Measurements from ENCODE around the gene BANK1. TPM values are rescaled to one million over a fixed set of nuclear protein-coding genes. Genes with fewer than 3 reads are reported as not detected.
"Not testable (repeated sequence)": the region's sequence is repeated elsewhere in the genome, so short reads cannot be mapped to it uniquely, and the experiment has no call there.

BANK1 gene
- total and polyA plus RNA-seq, 2 of the 8 experiments (the other 6 are each of a cell fraction or from before 2014, with no cell fraction given): 0.59 to 0.93 TPM

DNA sequence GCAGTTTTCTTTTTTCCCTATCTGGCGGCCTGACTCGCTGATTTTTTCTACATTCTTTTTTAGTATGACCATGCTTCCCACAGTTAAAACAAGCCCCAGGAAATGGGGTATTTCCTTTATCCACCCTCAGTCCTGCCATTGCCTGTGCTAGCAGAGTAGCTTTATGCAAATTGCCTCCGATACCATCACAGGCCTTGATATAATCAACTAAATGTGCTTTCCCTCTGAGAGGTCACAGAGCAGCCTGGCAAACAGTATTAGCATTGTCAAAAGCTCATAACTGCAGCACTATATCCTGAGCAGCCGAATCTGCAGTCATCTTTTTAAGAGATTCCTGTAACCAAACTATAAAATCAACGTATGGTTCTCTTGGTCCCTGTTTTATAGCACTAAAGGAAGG is 115.0 kb downstream of the BANK1 start:
- H3K18ac ChIP-seq (ENCODE audit: extremely low read depth, low read length); H3K4me3 ChIP-seq (ENCODE audit: extremely low read depth in 1 of 4, insufficient read depth in 2 of 4, low read depth in 3 of 4, low read length in 4 of 4); H2BK20ac ChIP-seq (ENCODE audit: low read length); H4K8ac ChIP-seq (ENCODE audit: extremely low read depth, insufficient read depth, low read length); H4K5ac ChIP-seq (ENCODE audit: insufficient read length, low read depth, low read length); H2AFZ ChIP-seq (ENCODE audit: low read length); H3K4me2 ChIP-seq (ENCODE audit: insufficient read depth in 1 of 2, low read depth in 2 of 2, low read length in 2 of 2); H3K4me1 ChIP-seq (replicated peaks in 1 of 4; ENCODE audit: control insufficient read depth in 3 of 4, insufficient read depth in 4 of 4, low read length in 3 of 4); H3K79me2 ChIP-seq (ENCODE audit: control insufficient read depth in 1 of 2, insufficient read depth in 2 of 2, low read length in 2 of 2); H3K4ac ChIP-seq (replicated peaks; ENCODE audit: insufficient read length, low read depth, low read length); H3K23ac ChIP-seq (ENCODE audit: insufficient read length); H2BK15ac ChIP-seq (ENCODE audit: low read length); DNase-seq (ENCODE audit: low read depth in 1 of 2, low spot score in 2 of 2); H3K79me1 ChIP-seq (ENCODE audit: low read depth, low read length); H3K9ac ChIP-seq (replicated peaks in 1 of 4; ENCODE audit: extremely low read depth in 1 of 4, low read depth in 3 of 4, low read length in 3 of 4); POLR2A ChIA-PET (ENCODE audit: partially characterized antibody); H4K91ac ChIP-seq (replicated peaks; ENCODE audit: insufficient read length, low read length); H3K9me3 ChIP-seq (ENCODE audit: insufficient read depth in 2 of 2, low read depth in 1 of 2, low read length in 1 of 2); H2AK5ac ChIP-seq (ENCODE audit: low read depth, low read length); H3K36me3 ChIP-seq (ENCODE audit: control insufficient read depth in 2 of 4, insufficient read depth in 4 of 4, low read length in 3 of 4); H2BK12ac ChIP-seq (ENCODE audit: low read depth, low read length); H3K27me3 ChIP-seq (replicated peaks in 1 of 4; ENCODE audit: control insufficient read depth in 3 of 4, extremely low read depth in 1 of 4, insufficient read depth in 3 of 4, low read length in 3 of 4); H4K20me1 ChIP-seq (replicated peaks in 1 of 2; ENCODE audit: control insufficient read depth in 1 of 2, insufficient read depth in 2 of 2, low read length in 2 of 2); H2BK120ac ChIP-seq (replicated peaks; ENCODE audit: low read depth, low read length); H3K23me2 ChIP-seq (ENCODE audit: low read depth, low read length); H2BK5ac ChIP-seq (ENCODE audit: low read depth, low read length); CTCF ChIA-PET (ENCODE audit: partially characterized antibody); H3K56ac ChIP-seq (replicated peaks; ENCODE audit: insufficient read length, low read depth, low read length); H3K27ac ChIP-seq (ENCODE audit: low read depth, low read length); H3K14ac ChIP-seq (ENCODE audit: insufficient read length); FAIRE-seq: not testable (repeated sequence)
- WGBS, 2 experiments (ENCODE audit: extremely low coverage in 1 of 2, insufficient coverage in 1 of 2, insufficient read length in 1 of 2, insufficient replicate concordance in 2 of 2, low coverage in 1 of 2, low lambda C conversion rate in 2 of 2, missing lambda C conversion rate in 1 of 2): 90% methylated on average over 5 of the region's 5 CpGs; no CpG with 5 or more reads in 1 of the 2 experiments
